Colonic mucosa (tissue), 4 donors: Measurements from ENCODE around the gene ARHGDIA. TPM values are rescaled to one million over a fixed set of nuclear protein-coding genes. Genes with fewer than 3 reads are reported as not detected.

Experiments used
- DNase-seq: peaks from one replicate; pipeline ENCODE4 v3.0.0-alpha.2; 2020
- H3K27ac ChIP-seq: fragments of 200-600 bp; one replicate; pipeline ENCODE4 v1.8.0; 2021
- H3K27me3 ChIP-seq: fragments of 200-600 bp; one replicate; pipeline ENCODE4 v1.8.0; 2021
- H3K36me3 ChIP-seq: fragments of 200-600 bp; one replicate; pipeline ENCODE4 v1.8.0; 2021
- H3K4me1 ChIP-seq: fragments of 200-600 bp; one replicate; pipeline ENCODE4 v1.8.0; 2021; ENCODE audit warnings: mild to moderate bottlenecking
- H3K4me3 ChIP-seq: fragments of 200-600 bp; one replicate; pipeline ENCODE4 v1.8.0; 2021
- H3K9ac ChIP-seq, 2 donors: one replicate each; pipeline ENCODE4 v1.7.0; 2013; ENCODE audit warnings: control low read depth in 2 of 2, low read depth in 2 of 2, low read length in 2 of 2
- H3K9me3 ChIP-seq: fragments of 200-600 bp; one replicate; pipeline ENCODE4 v1.8.0; 2021
- CTCF ChIP-seq: fragments of 200-600 bp; IDR thresholded peaks from one replicate; pipeline ENCODE4 v1.8.0; 2022; ENCODE audit warnings: antibody characterized with exemption, mild to moderate bottlenecking
- intact Hi-C: fragments of 100-400 bp; cut with DNase I; formaldehyde crosslinking; loops from one replicate; pipeline ENCODE4 v1.14.1; 2022
- total RNA-seq, 2 donors: library from RNA; stranded (reverse); fragmentation: NEBNext Ultra II Directional in 1 of 2; extraction: Animal tissue kit (Norgen Biotek cat#: 25700) in 1 of 2; gene quantifications; one replicate each; pipeline ENCODE4 v1.2.1, GENCODE V29; 2021
- donor health status: healthy.
- donor health status: DM: no; HTN: no; CAD: no.
- donor health status: DM: no; HTN: no; CAD: no.

Gene ARHGDIA
- total RNA-seq, 2 donors from 2014 or later: 407 to 546 TPM

- intact Hi-C loops: no loop called here
- Histone ChIP-seq H3K27me3 (no peaks in the 10 kb centered on the region), H3K27ac (no peak overlapping the region), H3K9ac (no peak overlapping the region), H3K9me3 (no peaks in the 10 kb centered on the region), H3K4me3 (no peak overlapping the region), H3K36me3 (peaks cover 13% of the 10 kb centered on the region), H3K4me1 (peaks cover 5% of the 10 kb centered on the region)
- TF ChIP-seq CTCF: peak; percentile 6
- DNase-seq: no peak
Observed at GRCh38 chr17:81911969-81912368, 40.8 kb upstream of the ARHGDIA start.

GRCh38 chr17:81911277-81911961, 40.3 kb upstream of the ARHGDIA start, which contains the start of gene PCYT2:
Gene PCYT2, minus strand, starts transcription at chr17:81911399. Its CDS starts 44 bp downstream, at chr17:81911355.
- DNase-seq: peak; percentile 95
- TF ChIP-seq CTCF: peak; percentile 15
- no peaks in the 10 kb centered on the region for H3K27me3 ChIP-seq
- no peaks in the 10 kb centered on the region for H3K9me3 ChIP-seq
- peaks cover 13% of the 10 kb centered on the region for H3K36me3 ChIP-seq
- no peaks in the 10 kb centered on the region for H3K4me1 ChIP-seq
- intact Hi-C loops: no loop called here
- peak within 1 kb of the TSS; percentile 80 to 83 for H3K9ac ChIP-seq
- peak within 1 kb of the TSS; percentile 95 for H3K4me3 ChIP-seq
- H3K27ac ChIP-seq: peak within 1 kb of the TSS; percentile 71

GRCh38 chr17:81910840-81911276, 39.7 kb upstream of the ARHGDIA start:
- H3K9ac ChIP-seq: peak overlapping the region; percentile 80 to 83
- no peaks in the 10 kb centered on the region for H3K4me1 ChIP-seq
- intact Hi-C loops: no loop called here
- H3K27me3 ChIP-seq: no peaks in the 10 kb centered on the region
- DNase-seq: no peak
- peak overlapping the region; percentile 95 for H3K4me3 ChIP-seq
- peaks cover 13% of the 10 kb centered on the region for H3K36me3 ChIP-seq
- no peak for TF ChIP-seq CTCF
- H3K27ac ChIP-seq: peak overlapping the region; percentile 71
- no peaks in the 10 kb centered on the region for H3K9me3 ChIP-seq

GRCh38 chr17:81909966-81910839, 39.1 kb upstream of the ARHGDIA start:
- peak overlapping the region; percentile 71 for H3K27ac ChIP-seq
- H3K4me3 ChIP-seq: peak overlapping the region; percentile 95
- no peaks in the 10 kb centered on the region for H3K27me3 ChIP-seq
- intact Hi-C loops: no loop called here
- DNase-seq: peak; percentile 64
- no peaks in the 10 kb centered on the region for H3K9me3 ChIP-seq
- TF ChIP-seq CTCF: no peak
- no peaks in the 10 kb centered on the region for H3K4me1 ChIP-seq
- peak overlapping the region; percentile 80 to 83 for H3K9ac ChIP-seq
- H3K36me3 ChIP-seq: peaks cover 13% of the 10 kb centered on the region

- TF ChIP-seq CTCF: no peak
- Histone ChIP-seq H3K4me3 (no peak overlapping the region), H3K9me3 (no peaks in the 10 kb centered on the region), H3K36me3 (peaks cover 10% of the 10 kb centered on the region), H3K27me3 (no peaks in the 10 kb centered on the region), H3K9ac (no peak overlapping the region), H3K27ac (no peak overlapping the region), H3K4me1 (no peaks in the 10 kb centered on the region)
- intact Hi-C loops: no loop called here
- no peak for DNase-seq
Observed at GRCh38 chr17:81909231-81909630, 38.1 kb upstream of the ARHGDIA start.
